Activated CD8-positive, alpha-beta memory T cell treated with anti-CD3 and anti-CD28 coated beads, Interleukin-2, amount 10 ng/mL, durations not matched to agents 7 days and 5 days (primary cell): ENCODE measurements around the gene CMTM1. TPM values are rescaled to one million over a fixed set of nuclear protein-coding genes. Genes with fewer than 3 reads are reported as not detected.

Source experiments
- ATAC-seq: fragments of 150-1000 bp; cut with Tn5 transposase; one replicate; pipeline ENCODE4 v1.10.0; 2021; ENCODE audit warnings: moderate library complexity
- CTCF ChIA-PET: fragments of 350-600 bp; sonication (Branson Sonifier 250); formaldehyde crosslinking; loops from one replicate; lab custom pipeline; 2021; ENCODE audit warnings: antibody characterized with exemption; lab: Charles Lee
- DNase-seq: peaks from one replicate; pipeline ENCODE4 v3.0.0-alpha.2; 2020
- H3K27ac Mint-ChIP-seq: one replicate; pipeline ENCODE4 v1.8.0; 2021; ENCODE audit warnings: mild to moderate bottlenecking, mixed read lengths
- H3K27me3 Mint-ChIP-seq: one replicate; pipeline ENCODE4 v1.8.0; 2021; ENCODE audit warnings: mixed read lengths
- H3K36me3 Mint-ChIP-seq: one replicate; pipeline ENCODE4 v1.8.0; 2021; ENCODE audit warnings: mild to moderate bottlenecking, mixed read lengths
- H3K4me1 Mint-ChIP-seq: one replicate; pipeline ENCODE4 v1.8.0; 2021; ENCODE audit warnings: mixed read lengths
- H3K4me3 Mint-ChIP-seq: one replicate; pipeline ENCODE4 v1.8.0; 2021; ENCODE audit warnings: mild to moderate bottlenecking, moderate library complexity, mixed read lengths
- H3K9me3 Mint-ChIP-seq: one replicate; pipeline ENCODE4 v1.8.0; 2022; ENCODE audit warnings: low read depth, mixed read lengths
- total RNA-seq, 2 experiments: library from RNA; stranded (reverse); gene quantifications; one replicate each; pipeline ENCODE4 v1.2.3, GENCODE V29; 2021

CMTM1 gene
- total RNA-seq, 2 experiments from 2014 or later: 21.1 to 21.4 TPM

- peaks cover 32% of the 10 kb centered on the region for H3K27me3 Mint-ChIP-seq
- H3K9me3 Mint-ChIP-seq: no peaks in the 10 kb centered on the region
- H3K27ac Mint-ChIP-seq: no peak overlapping the region
- H3K36me3 Mint-ChIP-seq: peaks cover 11% of the 10 kb centered on the region
- ATAC-seq (no peak), DNase-seq (no peak)
- H3K4me3 Mint-ChIP-seq: no peak overlapping the region
- H3K4me1 Mint-ChIP-seq: peaks cover 27% of the 10 kb centered on the region
- CTCF ChIA-PET: interaction anchor here (0.8 to 2.5 kb wide), 3 partner anchors 13 to 86 kb away, joined by 3 to 11 read pairs (median 3); no protein-coding TSS in a partner anchor
Measured at GRCh38 chr16:66575060-66575459, 8.8 kb downstream of the CMTM1 start.

GRCh38 chr16:66576296-66576695 is 10.1 kb downstream of the CMTM1 start:
- peaks cover 27% of the 10 kb centered on the region for H3K4me1 Mint-ChIP-seq
- ATAC-seq (no peak), DNase-seq (no peak)
- CTCF ChIA-PET: interaction anchor here (0.8 to 1.4 kb wide), 2 partner anchors 74 to 88 kb away, joined by 3 read pairs; no protein-coding TSS in a partner anchor
- peaks cover 42% of the 10 kb centered on the region for H3K27me3 Mint-ChIP-seq
- H3K36me3 Mint-ChIP-seq: peaks cover 6% of the 10 kb centered on the region
- no peak overlapping the region for H3K27ac Mint-ChIP-seq
- H3K4me3 Mint-ChIP-seq: no peak overlapping the region
- no peaks in the 10 kb centered on the region for H3K9me3 Mint-ChIP-seq

GRCh38 chr16:66578651-66579531 is 12.7 kb downstream of the CMTM1 start, which contains the start of gene CMTM2:
CMTM2 (plus strand) TSS chr16:66579463; CDS start chr16:66579608, 145 bp downstream.
- Mint-ChIP-seq H3K27me3 (peaks cover 42% of the 10 kb centered on the region), H3K4me1 (peaks cover 20% of the 10 kb centered on the region), H3K27ac (no peak within 1 kb of the TSS), H3K36me3 (peaks cover 8% of the 10 kb centered on the region), H3K4me3 (no peak within 1 kb of the TSS), H3K9me3 (no peaks in the 10 kb centered on the region)
- ATAC-seq: peak; percentile 39
- CTCF ChIA-PET: interaction anchor here (1.0 to 2.7 kb wide), 7 partner anchors 9 to 172 kb away, joined by 3 to 10 read pairs (median 5); partner anchors contain the start of gene CKLF
- DNase-seq: no peak

GRCh38 chr16:66580605-66581209 is 14.5 kb downstream of the CMTM1 start:
- peaks cover 4% of the 10 kb centered on the region for H3K36me3 Mint-ChIP-seq
- peaks cover 14% of the 10 kb centered on the region for H3K4me1 Mint-ChIP-seq
- CTCF ChIA-PET: interaction anchor here (2.7 kb wide), 1 partner anchor 18 kb away, joined by 10 read pairs; no protein-coding TSS in a partner anchor
- no peak overlapping the region for H3K27ac Mint-ChIP-seq
- H3K9me3 Mint-ChIP-seq: no peaks in the 10 kb centered on the region
- peaks cover 42% of the 10 kb centered on the region for H3K27me3 Mint-ChIP-seq
- H3K4me3 Mint-ChIP-seq: no peak overlapping the region
- DNase-seq (no peak), ATAC-seq (no peak)

GRCh38 chr16:66581246-66581952 is 15.2 kb downstream of the CMTM1 start:
- H3K27me3 Mint-ChIP-seq: peaks cover 42% of the 10 kb centered on the region

GRCh38 chr16:66585481-66586239 is 19.4 kb downstream of the CMTM1 start:
- no peak overlapping the region for H3K27ac Mint-ChIP-seq
- H3K4me1 Mint-ChIP-seq: peaks cover 30% of the 10 kb centered on the region
- no peak for DNase-seq
- H3K27me3 Mint-ChIP-seq: peaks cover 4% of the 10 kb centered on the region
- ATAC-seq: no peak
- H3K9me3 Mint-ChIP-seq: no peaks in the 10 kb centered on the region
- H3K36me3 Mint-ChIP-seq: peaks cover 1% of the 10 kb centered on the region
- CTCF ChIA-PET: interaction anchor here (0.7 to 1.3 kb wide), 3 partner anchors 23 to 156 kb away, joined by 3 read pairs; no protein-coding TSS in a partner anchor
- H3K4me3 Mint-ChIP-seq: no peak overlapping the region

More at GRCh38 chr16:66581246-66581952, 15.2 kb downstream of the CMTM1 start:
- ATAC-seq (no peak), DNase-seq (no peak)
- Mint-ChIP-seq H3K4me3 (no peak overlapping the region), H3K36me3 (peaks cover 3% of the 10 kb centered on the region), H3K4me1 (peaks cover 14% of the 10 kb centered on the region), H3K27ac (no peak overlapping the region), H3K9me3 (no peaks in the 10 kb centered on the region)
- CTCF ChIA-PET: interaction anchor here (1.4 to 2.8 kb wide), 5 partner anchors 9 to 175 kb away, joined by 3 to 10 read pairs (median 5); partner anchors contain the start of genes CKLF and CMTM3

- CTCF ChIA-PET: interaction anchor here (0.7 to 3.1 kb wide), 11 partner anchors 9 to 183 kb away, joined by 3 to 63 read pairs (median 20); partner anchors contain the start of genes CMTM1, CMTM2 and CMTM3
- Mint-ChIP-seq H3K36me3 (no peaks in the 10 kb centered on the region), H3K9me3 (no peaks in the 10 kb centered on the region), H3K4me3 (no peak overlapping the region), H3K27ac (peak overlapping the region; percentile 36), H3K4me1 (peaks cover 36% of the 10 kb centered on the region), H3K27me3 (peaks cover 4% of the 10 kb centered on the region)
- no peak for ATAC-seq
- no peak for DNase-seq
Measured at GRCh38 chr16:66587881-66588600, 21.8 kb downstream of the CMTM1 start.

- no peaks in the 10 kb centered on the region for H3K9me3 Mint-ChIP-seq
- CTCF ChIA-PET: interaction anchor here (0.6 to 3.1 kb wide), 45 partner anchors 9 to 313 kb away, joined by 3 to 63 read pairs (median 6); partner anchors contain the start of genes CKLF, CMTM1, CMTM2 and CMTM3
- peak overlapping the region; percentile 73 for H3K4me3 Mint-ChIP-seq
- DNase-seq: peak; percentile 91
- peaks cover 36% of the 10 kb centered on the region for H3K4me1 Mint-ChIP-seq
- peaks cover 4% of the 10 kb centered on the region for H3K27me3 Mint-ChIP-seq
- H3K36me3 Mint-ChIP-seq: no peaks in the 10 kb centered on the region
- H3K27ac Mint-ChIP-seq: peak overlapping the region; percentile 75
- peak; percentile 98 for ATAC-seq
Measured at GRCh38 chr16:66588981-66589713, 22.9 kb downstream of the CMTM1 start.

- Mint-ChIP-seq H3K4me3 (peak overlapping the region; percentile 73), H3K36me3 (no peaks in the 10 kb centered on the region), H3K9me3 (no peaks in the 10 kb centered on the region), H3K4me1 (peaks cover 43% of the 10 kb centered on the region), H3K27me3 (peaks cover 4% of the 10 kb centered on the region), H3K27ac (peak overlapping the region; percentile 75)
- no peak for DNase-seq
- ATAC-seq: peak; percentile 52
- CTCF ChIA-PET: interaction anchor here (0.7 to 3.1 kb wide), 29 partner anchors 8 to 283 kb away, joined by 3 to 63 read pairs (median 7); partner anchors contain the start of genes CKLF, CMTM1, CMTM3 and DYNC1LI2
Measured at GRCh38 chr16:66590322-66590721, 24.1 kb downstream of the CMTM1 start.

GRCh38 chr16:66591018-66591417 is 24.8 kb downstream of the CMTM1 start:
- CTCF ChIA-PET: interaction anchor here (0.8 to 3.1 kb wide), 21 partner anchors 9 to 186 kb away, joined by 3 to 63 read pairs (median 11); partner anchors contain the start of genes CKLF, CMTM1, CMTM3 and TK2
- Mint-ChIP-seq H3K9me3 (no peaks in the 10 kb centered on the region), H3K4me3 (peak overlapping the region; percentile 73), H3K36me3 (no peaks in the 10 kb centered on the region), H3K27ac (no peak overlapping the region), H3K4me1 (peaks cover 44% of the 10 kb centered on the region), H3K27me3 (peaks cover 4% of the 10 kb centered on the region)
- no peak for ATAC-seq
- no peak for DNase-seq

GRCh38 chr16:66592241-66592640 is 26.0 kb downstream of the CMTM1 start:
- no peak for ATAC-seq
- H3K36me3 Mint-ChIP-seq: no peaks in the 10 kb centered on the region
- CTCF ChIA-PET: interaction anchor here (1.1 to 1.4 kb wide), 2 partner anchors 12 to 116 kb away, joined by 3 to 4 read pairs; partner anchors contain the start of gene CMTM3
- peaks cover 4% of the 10 kb centered on the region for H3K27me3 Mint-ChIP-seq
- H3K4me1 Mint-ChIP-seq: peaks cover 53% of the 10 kb centered on the region
- DNase-seq: no peak
- H3K9me3 Mint-ChIP-seq: no peaks in the 10 kb centered on the region
- no peak overlapping the region for H3K27ac Mint-ChIP-seq
- no peak overlapping the region for H3K4me3 Mint-ChIP-seq
